Breast epithelium (tissue), 3 donors: ENCODE results near the gene CFAP97D2.

ENCODE experiments used
- POLR2AphosphoS5 ChIP-seq, 3 donors: sonication (generic); formaldehyde crosslinking; IDR thresholded peaks; one replicate each; pipeline ENCODE4 v1.6.1; 2017; ENCODE audit warnings: antibody characterized with exemption in 3 of 3
- TF ChIP-seq, protein P1 (sequence below), 3 donors: fragments of 450-650 bp; IDR thresholded peaks; one replicate each; pipeline ENCODE4 v1.5.1; 2016 to 2017; ENCODE audit warnings: antibody characterized with exemption in 3 of 3, mild to moderate bottlenecking in 3 of 3, moderate library complexity in 3 of 3

DNA sequence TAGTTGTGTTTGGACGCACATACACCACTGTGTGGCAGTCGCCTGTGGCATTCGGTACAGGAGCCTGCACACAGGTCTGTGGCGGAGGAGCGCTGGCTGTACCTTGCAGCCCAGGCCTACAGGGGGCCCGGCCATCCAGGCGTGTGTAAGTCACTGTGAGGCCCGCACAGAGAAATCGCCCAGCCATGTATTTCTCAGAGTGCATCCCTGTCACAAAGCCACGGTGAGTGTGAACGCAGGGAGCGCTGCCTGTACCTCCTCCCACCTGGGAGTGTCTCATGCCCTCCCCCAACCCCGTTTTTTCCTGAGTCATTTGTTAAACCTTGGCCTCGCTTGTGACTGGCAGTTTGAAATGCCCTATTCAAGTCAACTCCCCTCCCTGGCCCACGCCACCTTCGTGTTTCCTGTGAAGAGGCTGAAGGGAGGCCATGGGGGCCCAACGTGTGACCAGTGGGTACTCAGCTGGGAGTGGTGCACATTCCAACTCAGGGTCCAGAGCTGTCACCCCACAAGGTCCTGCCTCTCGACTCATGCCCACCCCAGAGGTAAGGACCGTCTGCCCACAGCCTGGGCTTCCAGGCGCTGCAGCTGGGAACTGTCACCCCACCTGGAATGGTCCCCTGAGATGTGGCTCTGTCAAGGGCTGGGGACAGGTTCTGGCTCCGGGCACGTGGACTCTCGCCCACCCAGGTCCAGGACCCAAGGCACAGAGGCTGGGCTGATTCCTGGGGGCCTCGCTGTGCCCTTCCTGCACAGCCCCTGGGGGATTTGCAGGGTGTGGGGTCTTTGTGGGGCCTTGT, 35.1 kb upstream of the CFAP97D2 start:
- TF ChIP-seq, protein P1, sequence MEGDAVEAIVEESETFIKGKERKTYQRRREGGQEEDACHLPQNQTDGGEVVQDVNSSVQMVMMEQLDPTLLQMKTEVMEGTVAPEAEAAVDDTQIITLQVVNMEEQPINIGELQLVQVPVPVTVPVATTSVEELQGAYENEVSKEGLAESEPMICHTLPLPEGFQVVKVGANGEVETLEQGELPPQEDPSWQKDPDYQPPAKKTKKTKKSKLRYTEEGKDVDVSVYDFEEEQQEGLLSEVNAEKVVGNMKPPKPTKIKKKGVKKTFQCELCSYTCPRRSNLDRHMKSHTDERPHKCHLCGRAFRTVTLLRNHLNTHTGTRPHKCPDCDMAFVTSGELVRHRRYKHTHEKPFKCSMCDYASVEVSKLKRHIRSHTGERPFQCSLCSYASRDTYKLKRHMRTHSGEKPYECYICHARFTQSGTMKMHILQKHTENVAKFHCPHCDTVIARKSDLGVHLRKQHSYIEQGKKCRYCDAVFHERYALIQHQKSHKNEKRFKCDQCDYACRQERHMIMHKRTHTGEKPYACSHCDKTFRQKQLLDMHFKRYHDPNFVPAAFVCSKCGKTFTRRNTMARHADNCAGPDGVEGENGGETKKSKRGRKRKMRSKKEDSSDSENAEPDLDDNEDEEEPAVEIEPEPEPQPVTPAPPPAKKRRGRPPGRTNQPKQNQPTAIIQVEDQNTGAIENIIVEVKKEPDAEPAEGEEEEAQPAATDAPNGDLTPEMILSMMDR (IDR thresholded peaks at IDR 0.05): no peak
- no peak for TF ChIP-seq POLR2AphosphoS5 (IDR thresholded peaks at IDR 0.05)
